H9 (cell line): ENCODE data around the gene RNF220. TPM values are rescaled to one million over a fixed set of nuclear protein-coding genes. Genes with fewer than 3 reads are reported as not detected.

Experiments used
- DNase-seq: peaks from one replicate; pipeline ENCODE4 v3.0.0-alpha.2; 2017
- H2AFZ ChIP-seq: one replicate; pipeline ENCODE4 v1.6.1; 2013; ENCODE audit warnings: mild to moderate bottlenecking, low read length, control low read depth, moderate library complexity
- H2AK5ac ChIP-seq: 2 replicates; pipeline ENCODE4 v1.6.1; 2013; ENCODE audit warnings: low read length, control low read depth, mixed read lengths; ENCODE audit not compliant: insufficient read length
- H2BK120ac ChIP-seq: one replicate; pipeline ENCODE4 v1.6.1; 2013; ENCODE audit warnings: low read depth, mild to moderate bottlenecking, low read length, control low read depth, inconsistent platforms; ENCODE audit not compliant: poor library complexity, severe bottlenecking
- H2BK12ac ChIP-seq: 2 replicates; pipeline ENCODE4 v1.6.1; 2013; ENCODE audit warnings: low read length, control low read depth, mixed read lengths, low read depth; ENCODE audit not compliant: insufficient read length
- H2BK15ac ChIP-seq: 2 replicates; pipeline ENCODE4 v1.6.1; 2013; ENCODE audit warnings: low read depth, low read length, control low read depth
- H2BK20ac ChIP-seq: one replicate; pipeline ENCODE4 v1.6.1; 2013; ENCODE audit warnings: low read depth, mild to moderate bottlenecking, low read length, control low read depth, inconsistent platforms; ENCODE audit not compliant: poor library complexity, severe bottlenecking
- H2BK5ac ChIP-seq: 2 replicates; pipeline ENCODE4 v1.6.1; 2013; ENCODE audit warnings: low read length, control low read depth, mixed read lengths; ENCODE audit not compliant: insufficient read length
- H3K14ac ChIP-seq: 2 replicates; pipeline ENCODE4 v1.6.1; 2013; ENCODE audit warnings: low read length, control low read depth; ENCODE audit not compliant: insufficient read depth
- H3K18ac ChIP-seq: 2 replicates; pipeline ENCODE4 v1.6.1; 2013; ENCODE audit warnings: low read depth, mild to moderate bottlenecking, mixed read lengths, low read length, control low read depth; ENCODE audit not compliant: insufficient read length
- H3K23ac ChIP-seq: 2 replicates; pipeline ENCODE4 v1.6.1; 2013; ENCODE audit warnings: low read length, control low read depth, mixed read lengths, low read depth; ENCODE audit not compliant: insufficient read length
- H3K23me2 ChIP-seq: 2 replicates; pipeline ENCODE4 v1.6.1; 2013; ENCODE audit warnings: low read depth, mild to moderate bottlenecking, mixed read lengths, low read length, control low read depth; ENCODE audit not compliant: insufficient read length, poor library complexity, severe bottlenecking
- H3K27ac ChIP-seq: 2 replicates; pipeline ENCODE4 v1.5.1; 2013; ENCODE audit warnings: low read length, control low read depth, mixed read lengths, low read depth; ENCODE audit not compliant: insufficient read length
- H3K27me3 ChIP-seq: 2 replicates; pipeline ENCODE4 v1.6.1; 2013; ENCODE audit warnings: low read length, control low read depth, inconsistent platforms; ENCODE audit not compliant: insufficient read depth
- H3K4ac ChIP-seq: 2 replicates; pipeline ENCODE4 v1.6.1; 2013; ENCODE audit warnings: low read depth, mild to moderate bottlenecking, control low read depth, inconsistent platforms, low read length, moderate library complexity
- H3K4me1 ChIP-seq: 2 replicates; pipeline ENCODE4 v1.6.1; 2013; ENCODE audit warnings: low read length, control low read depth, inconsistent platforms; ENCODE audit not compliant: insufficient read depth
- H3K4me2 ChIP-seq: 2 replicates; pipeline ENCODE4 v1.6.1; 2013; ENCODE audit warnings: low read length, control low read depth, mixed read lengths; ENCODE audit not compliant: insufficient read length, insufficient read depth
- H3K56ac ChIP-seq: 2 replicates; pipeline ENCODE4 v1.6.1; 2013; ENCODE audit warnings: low read depth, mild to moderate bottlenecking, mixed read lengths, low read length, control low read depth; ENCODE audit not compliant: insufficient read length
- H3K79me1 ChIP-seq: 2 replicates; pipeline ENCODE4 v1.6.1; 2013; ENCODE audit warnings: low read depth, mild to moderate bottlenecking, moderate library complexity, low read length, control low read depth, inconsistent platforms; ENCODE audit not compliant: insufficient read depth, poor library complexity, severe bottlenecking
- H3K79me2 ChIP-seq: 2 replicates; pipeline ENCODE4 v1.6.1; 2013; ENCODE audit warnings: low read length, control low read depth, inconsistent platforms; ENCODE audit not compliant: insufficient read depth
- H3K9ac ChIP-seq: 2 replicates; pipeline ENCODE4 v1.6.1; 2013; ENCODE audit warnings: low read length, control low read depth, mixed read lengths; ENCODE audit not compliant: insufficient read length; ENCODE audit errors: extremely low read depth
- H3K9me3 ChIP-seq: one replicate; pipeline ENCODE4 v1.6.1; 2013; ENCODE audit warnings: low read depth, low read length, inconsistent platforms; ENCODE audit not compliant: control insufficient read depth
- H3T11ph ChIP-seq: one replicate; pipeline ENCODE4 v1.6.1; 2013; ENCODE audit warnings: mild to moderate bottlenecking, low read length, control low read depth, inconsistent platforms
- H4K20me1 ChIP-seq: one replicate; pipeline ENCODE4 v1.6.1; 2013; ENCODE audit not compliant: control insufficient read depth, insufficient read length, insufficient read depth
- H4K5ac ChIP-seq: 2 replicates; pipeline ENCODE4 v1.6.1; 2013; ENCODE audit warnings: low read depth, mild to moderate bottlenecking, mixed read lengths, low read length, control low read depth; ENCODE audit not compliant: insufficient read length
- H4K8ac ChIP-seq: replicated peaks from 2 replicates; pipeline ENCODE4 v1.6.1; 2013; ENCODE audit warnings: low read length, control low read depth, mixed read lengths, low read depth; ENCODE audit not compliant: insufficient read length
- H4K91ac ChIP-seq: 2 replicates; pipeline ENCODE4 v1.6.1; 2013; ENCODE audit warnings: low read depth, mild to moderate bottlenecking, moderate library complexity, mixed read lengths, low read length, control low read depth; ENCODE audit not compliant: insufficient read length
- H3K27ac Mint-ChIP-seq, 3 experiments: 2 replicates in 2 of 3; 3 replicates in 1 of 3; pipeline ENCODE4 v1.8.0; 2020 to 2021; ENCODE audit warnings: mixed read lengths in 3 of 3, mild to moderate bottlenecking in 1 of 3, moderate library complexity in 1 of 3
- H3K27me3 Mint-ChIP-seq: 2 replicates; pipeline ENCODE4 v1.8.0; 2021; ENCODE audit warnings: low read depth, mild to moderate bottlenecking, moderate library complexity, mixed read lengths
- H3K36me3 Mint-ChIP-seq, 3 experiments: 2 replicates in 2 of 3; 3 replicates in 1 of 3; pipeline ENCODE4 v1.8.0; 2020 to 2021; ENCODE audit warnings: low read depth in 3 of 3, mixed read lengths in 3 of 3; ENCODE audit not compliant: insufficient read depth in 1 of 3
- H3K4me1 Mint-ChIP-seq, 2 experiments: 2 replicates each; pipeline ENCODE4 v1.8.0; 2020; ENCODE audit warnings: mixed read lengths in 2 of 2
- H3K4me3 Mint-ChIP-seq, 2 experiments: 2 replicates in 1 of 2; 3 replicates in 1 of 2; pipeline ENCODE4 v1.8.0; 2020 to 2021; ENCODE audit warnings: mild to moderate bottlenecking in 2 of 2, mixed read lengths in 2 of 2, moderate library complexity in 1 of 2
- H3K9me3 Mint-ChIP-seq, 2 experiments: 2 replicates in 1 of 2; 3 replicates in 1 of 2; pipeline ENCODE4 v1.8.0; 2020; ENCODE audit warnings: mild to moderate bottlenecking in 2 of 2, mixed read lengths in 2 of 2, moderate library complexity in 1 of 2
- WGBS: extraction: QIAGEN DNeasy Blood & Tissue Kit; methylation state at CpG from one replicate; pipeline ENCODE4 v1.1.7; 2013; ENCODE audit warnings: missing lambda C conversion rate, low lambda C conversion rate, mixed read lengths; ENCODE audit not compliant: insufficient read length; ENCODE audit errors: extremely low coverage; 5-methylcytosine and 5-hydroxymethylcytosine counted together
- total RNA-seq: library from RNA; stranded (reverse); gene quantifications from 2 replicates; pipeline ENCODE4 v1.2.1, GENCODE V29; 2021
- TF ChIP-seq, protein P1 (sequence below): fragments of 200-600 bp; sonication (generic); conservative IDR thresholded peaks from 3 replicates; pipeline ENCODE4 v1.8.0; 2021; ENCODE audit warnings: antibody characterized with exemption, mild to moderate bottlenecking

RNF220 gene
- total RNA-seq, 1 experiment from 2014 or later = 109 TPM

DNA sequence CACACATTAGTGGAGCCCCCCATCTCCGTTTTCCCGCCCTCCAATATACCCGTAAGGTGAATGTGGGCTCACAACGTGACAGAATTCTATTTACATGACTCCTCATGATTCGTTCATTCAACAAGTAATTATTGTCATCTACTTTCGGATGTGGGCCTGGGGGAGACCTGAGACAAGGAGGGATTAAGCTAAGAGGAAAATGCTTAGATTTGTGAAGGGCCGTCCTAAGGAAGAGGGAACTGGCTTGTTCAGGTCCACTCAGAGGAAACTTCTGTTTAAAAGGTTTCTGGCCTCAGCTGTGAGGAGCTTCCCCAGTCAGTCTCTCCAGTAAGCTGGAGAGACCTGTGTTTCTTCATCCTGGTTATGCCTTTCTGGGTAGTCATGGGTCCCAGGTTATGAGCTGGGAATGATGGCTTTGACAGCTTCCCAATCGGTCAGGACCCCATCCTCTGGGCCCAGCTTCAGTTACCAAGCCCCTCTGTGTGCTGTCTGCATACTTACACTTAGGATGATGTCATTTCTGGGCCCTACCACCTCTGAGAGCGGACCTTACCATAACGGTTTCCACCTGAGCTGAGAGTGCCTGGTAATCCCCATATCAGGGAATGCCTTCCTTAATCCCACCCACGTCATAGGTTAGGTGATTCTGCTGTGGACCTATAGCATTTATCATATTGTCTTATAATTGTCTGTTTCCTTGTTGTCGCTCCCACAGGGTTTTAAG, 49.3 kb upstream of the RNF220 start:
- H4K8ac ChIP-seq = no peak overlapping the region
- Mint-ChIP-seq H3K36me3 (peaks cover 0 to 5% (median 0%) of the 10 kb centered on the region in 3 experiments; a peak in 2 of 7 replicates), H3K27me3 (no peaks in the 10 kb centered on the region), H3K4me3 (peak overlapping the region; percentile 83 to 88), H3K9me3 (no peaks in the 10 kb centered on the region), H3K4me1 (peaks cover 40 to 48% of the 10 kb centered on the region in 2 experiments), H3K27ac (peak overlapping the region in 2 of 3 experiments; percentile 69 to 72; a peak in 2 of 7 replicates)
- H2BK120ac ChIP-seq = no peak overlapping the region
- peak overlapping the region; percentile 15 for H3K4me2 ChIP-seq
- H3K23me2 ChIP-seq = peaks cover 6% of the 10 kb centered on the region
- no peak overlapping the region for H2BK5ac ChIP-seq
- no peak overlapping the region for H3K18ac ChIP-seq
- H3K14ac ChIP-seq = no peak overlapping the region
- no peaks in the 10 kb centered on the region for H3K27me3 ChIP-seq
- H3K9me3 ChIP-seq = no peaks in the 10 kb centered on the region
- no peak for DNase-seq
- no peak overlapping the region for H2BK12ac ChIP-seq
- no peak overlapping the region for H2AK5ac ChIP-seq
- H3T11ph ChIP-seq = no peak overlapping the region
- no CpG with 5 or more reads among the region's 12 CpGs for WGBS
- TF ChIP-seq, protein P1, sequence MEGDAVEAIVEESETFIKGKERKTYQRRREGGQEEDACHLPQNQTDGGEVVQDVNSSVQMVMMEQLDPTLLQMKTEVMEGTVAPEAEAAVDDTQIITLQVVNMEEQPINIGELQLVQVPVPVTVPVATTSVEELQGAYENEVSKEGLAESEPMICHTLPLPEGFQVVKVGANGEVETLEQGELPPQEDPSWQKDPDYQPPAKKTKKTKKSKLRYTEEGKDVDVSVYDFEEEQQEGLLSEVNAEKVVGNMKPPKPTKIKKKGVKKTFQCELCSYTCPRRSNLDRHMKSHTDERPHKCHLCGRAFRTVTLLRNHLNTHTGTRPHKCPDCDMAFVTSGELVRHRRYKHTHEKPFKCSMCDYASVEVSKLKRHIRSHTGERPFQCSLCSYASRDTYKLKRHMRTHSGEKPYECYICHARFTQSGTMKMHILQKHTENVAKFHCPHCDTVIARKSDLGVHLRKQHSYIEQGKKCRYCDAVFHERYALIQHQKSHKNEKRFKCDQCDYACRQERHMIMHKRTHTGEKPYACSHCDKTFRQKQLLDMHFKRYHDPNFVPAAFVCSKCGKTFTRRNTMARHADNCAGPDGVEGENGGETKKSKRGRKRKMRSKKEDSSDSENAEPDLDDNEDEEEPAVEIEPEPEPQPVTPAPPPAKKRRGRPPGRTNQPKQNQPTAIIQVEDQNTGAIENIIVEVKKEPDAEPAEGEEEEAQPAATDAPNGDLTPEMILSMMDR = no peak
- H2BK15ac ChIP-seq = no peak overlapping the region
- peaks cover 4% of the 10 kb centered on the region; the same call in 1 of the 2 replicates for H3K79me2 ChIP-seq
- H2AFZ ChIP-seq = peak overlapping the region; percentile 88
- H4K20me1 ChIP-seq = no peaks in the 10 kb centered on the region
- no peak overlapping the region for H4K5ac ChIP-seq
- no peaks in the 10 kb centered on the region for H3K79me1 ChIP-seq
- no peak overlapping the region for H3K4ac ChIP-seq
- H3K9ac ChIP-seq = no peak overlapping the region
- no peak overlapping the region for H4K91ac ChIP-seq
- H2BK20ac ChIP-seq = no peak overlapping the region
- no peak overlapping the region for H3K23ac ChIP-seq
- no peak overlapping the region for H3K56ac ChIP-seq
- H3K27ac ChIP-seq = no peak overlapping the region
- peaks cover 2% of the 10 kb centered on the region; the same call in 1 of the 2 replicates for H3K4me1 ChIP-seq
